ENCODE measurements around the gene MKLN1. TPM values are rescaled to one million over a fixed set of nuclear protein-coding genes. Genes with fewer than 3 reads are reported as not detected.

The MKLN1 gene
- total and polyA plus RNA-seq, 2 of the 13 experiments (the other 11 are each of a cell fraction or from before 2014, with no cell fraction given), result 33.6 to 43.5 TPM

- TF ChIP-seq ZNF878 (CRISPR knock-in tag; IDR thresholded peaks at IDR 0.05) (no peak), HDAC6 (IDR thresholded peaks at IDR 0.05; ENCODE audit: low read depth, low read length) (no peak), NFRKB (IDR thresholded peaks at IDR 0.05) (no peak), E2F5 (CRISPR knock-in tag; conservative IDR thresholded peaks at IDR 0.05) (no peak), MAZ (IDR thresholded peaks at IDR 0.05; ENCODE audit: borderline replicate concordance, low read depth, low read length) (no peak), MAZ (CRISPR knock-in tag; IDR thresholded peaks at IDR 0.05; ENCODE audit: low read depth) (no peak), THAP11 (CRISPR knock-in tag; IDR thresholded peaks at IDR 0.05) (no peak), ZNF691 (CRISPR knock-in tag; IDR thresholded peaks at IDR 0.05; ENCODE audit: borderline replicate concordance, low read depth) (no peak), TEAD2 (CRISPR knock-in tag; IDR thresholded peaks at IDR 0.05) (no peak), MED1 (CRISPR knock-in tag; IDR thresholded peaks at IDR 0.05) (no peak), ZNF512B (CRISPR knock-in tag; IDR thresholded peaks at IDR 0.05; ENCODE audit: borderline replicate concordance) (no peak), NFKBIZ (CRISPR knock-in tag; IDR thresholded peaks at IDR 0.05) (no peak)
These were observed 196.4 kb downstream of the MKLN1 start (continued) for GRCh38 chr7:131524115-131524514.

All from HepG2 (cell line).